NB4 (cell line): ENCODE results near the gene ZSWIM6.

ENCODE experiments used
- CTCF ChIP-seq: IDR thresholded peaks from one replicate; pipeline ENCODE4 v1.5.1; 2012; ENCODE audit warnings: low read depth, low read length
- POLR2A ChIP-seq: IDR thresholded peaks from 2 replicates; pipeline ENCODE4 v1.6.1; 2011; ENCODE audit warnings: mild to moderate bottlenecking; ENCODE audit not compliant: insufficient read length; ENCODE audit errors: extremely low read depth

GRCh38 chr5:61307611-61308010 is 24.4 kb upstream of the ZSWIM6 start:
- TF ChIP-seq CTCF = no peak
- TF ChIP-seq POLR2A = no peak
